H1 (cell line): ENCODE results near the gene EEF2. TPM values are rescaled to one million over a fixed set of nuclear protein-coding genes. Genes with fewer than 3 reads are reported as not detected.

Experiments used
- CTCF ChIA-PET: fragments of 300-600 bp; sonication (Branson Sonifier 250); formaldehyde crosslinking; loops from one replicate; lab custom pipeline; 2021; ENCODE audit not compliant: partially characterized antibody; lab: Charles Lee
- POLR2A ChIA-PET: fragments of 300-600 bp; sonication (Branson Sonifier 250); formaldehyde crosslinking; loops from one replicate; lab custom pipeline; 2021; ENCODE audit warnings: inconsistent platforms; ENCODE audit not compliant: partially characterized antibody; lab: Charles Lee
- DNase-seq, 2 experiments: peaks; one replicate each; pipeline versions ENCODE4 v3.0.0 to v3.0.0-alpha.2; 2010 to 2022; ENCODE audit warnings: low spot score in 2 of 2, low read depth in 1 of 2, mixed read lengths in 1 of 2
- FAIRE-seq: peaks from 2 replicates; lab custom pipeline; 2011; peaks lifted over from hg19 to GRCh38; lab: Jason Lieb, UNC
- H2AFZ ChIP-seq: 2 replicates; pipeline ENCODE4 v1.8.1; 2012; ENCODE audit warnings: low read length, inconsistent platforms
- H2AK5ac ChIP-seq: 2 replicates; pipeline ENCODE4 v1.6.1; 2013; ENCODE audit warnings: low read depth, low read length
- H2BK120ac ChIP-seq: replicated peaks from 2 replicates; pipeline ENCODE3; 2013; ENCODE audit warnings: low read depth, low read length, inconsistent platforms
- H2BK12ac ChIP-seq: 2 replicates; pipeline ENCODE4 v1.6.1; 2013; ENCODE audit warnings: low read depth, low read length
- H2BK15ac ChIP-seq: 2 replicates; pipeline ENCODE4 v1.6.1; 2013; ENCODE audit warnings: low read length
- H2BK20ac ChIP-seq: 2 replicates; pipeline ENCODE4 v1.6.1; 2013; ENCODE audit warnings: low read length
- H2BK5ac ChIP-seq: 2 replicates; pipeline ENCODE4 v1.6.1; 2013; ENCODE audit warnings: low read depth, low read length
- H3K14ac ChIP-seq: 2 replicates; pipeline ENCODE4 v1.6.1; 2013; ENCODE audit warnings: inconsistent platforms; ENCODE audit not compliant: insufficient read length
- H3K18ac ChIP-seq: 2 replicates; pipeline ENCODE4 v1.6.1; 2013; ENCODE audit warnings: low read length; ENCODE audit errors: extremely low read depth
- H3K23ac ChIP-seq: 2 replicates; pipeline ENCODE4 v1.6.1; 2013; ENCODE audit warnings: inconsistent platforms; ENCODE audit not compliant: insufficient read length
- H3K23me2 ChIP-seq: 2 replicates; pipeline ENCODE4 v1.6.1; 2013; ENCODE audit warnings: low read depth, low read length
- H3K27ac ChIP-seq: 2 replicates; pipeline ENCODE4 v1.6.1; 2011; ENCODE audit warnings: low read depth, low read length, inconsistent platforms
- H3K27me3 ChIP-seq, 4 experiments: replicated peaks in 1 of 4; 1 replicate in 1 of 4; 2 replicates in 3 of 4; pipeline versions ENCODE4 v1.6.1 to v1.8.1; 2011 to 2013; ENCODE audit warnings: low read length in 3 of 4, mild to moderate bottlenecking in 3 of 4, inconsistent platforms in 2 of 4, mixed read lengths in 2 of 4, moderate library complexity in 1 of 4; ENCODE audit not compliant: control insufficient read depth in 3 of 4, insufficient read depth in 3 of 4; ENCODE audit errors: extremely low read depth in 1 of 4
- H3K36me3 ChIP-seq, 4 experiments: 2 replicates each; pipeline versions ENCODE4 v1.6.1 to v1.8.1; 2011 to 2013; ENCODE audit warnings: mild to moderate bottlenecking in 4 of 4, low read length in 3 of 4, moderate library complexity in 2 of 4, control low read depth in 1 of 4, inconsistent platforms in 1 of 4; ENCODE audit not compliant: insufficient read depth in 4 of 4, control insufficient read depth in 2 of 4
- H3K4ac ChIP-seq: replicated peaks from 2 replicates; pipeline ENCODE3; 2013; ENCODE audit warnings: low read length, low read depth, mixed read lengths, inconsistent platforms; ENCODE audit not compliant: insufficient read length
- H3K4me1 ChIP-seq, 4 experiments: replicated peaks in 1 of 4; 1 replicate in 1 of 4; 2 replicates in 3 of 4; pipeline versions ENCODE4 v1.6.1 to v1.8.1; 2011 to 2013; ENCODE audit warnings: low read length in 3 of 4, inconsistent platforms in 2 of 4, mixed read lengths in 1 of 4; ENCODE audit not compliant: insufficient read depth in 4 of 4, control insufficient read depth in 3 of 4
- H3K4me2 ChIP-seq, 2 experiments: 2 replicates each; pipeline versions ENCODE4 v1.6.1 to v1.8.1; 2011 to 2013; ENCODE audit warnings: low read depth in 2 of 2, low read length in 2 of 2, control low read depth in 1 of 2, inconsistent platforms in 1 of 2, mild to moderate bottlenecking in 1 of 2; ENCODE audit not compliant: insufficient read depth in 1 of 2
- H3K4me3 ChIP-seq, 4 experiments: fragments of 200-600, 300-600 bp in 1 of 4; sonication (generic), shearing (Covaris generic), sonication (Bioruptor Twin) in 1 of 4; 2 replicates each; pipeline versions ENCODE4 v1.5.1 to v1.8.1; 2011 to 2016; ENCODE audit warnings: low read length in 4 of 4, low read depth in 3 of 4, control low read depth in 2 of 4, inconsistent platforms in 2 of 4, mild to moderate bottlenecking in 2 of 4, mixed read lengths in 1 of 4, moderate library complexity in 1 of 4; ENCODE audit not compliant: insufficient read depth in 2 of 4; ENCODE audit errors: extremely low read depth in 1 of 4
- H3K56ac ChIP-seq: replicated peaks from 2 replicates; pipeline ENCODE3; 2013; ENCODE audit warnings: low read depth, mild to moderate bottlenecking, mixed read lengths, low read length, inconsistent platforms; ENCODE audit not compliant: insufficient read length
- H3K79me1 ChIP-seq: 2 replicates; pipeline ENCODE4 v1.6.1; 2013; ENCODE audit warnings: low read depth, low read length, control low read depth
- H3K79me2 ChIP-seq, 2 experiments: 2 replicates each; pipeline versions ENCODE4 v1.6.1 to v1.8.1; 2012 to 2013; ENCODE audit warnings: low read length in 2 of 2, mild to moderate bottlenecking in 2 of 2, inconsistent platforms in 1 of 2; ENCODE audit not compliant: insufficient read depth in 2 of 2, control insufficient read depth in 1 of 2
- H3K9ac ChIP-seq, 4 experiments: replicated peaks in 1 of 4; 1 replicate in 1 of 4; 2 replicates in 3 of 4; pipeline versions ENCODE4 v1.6.1 to v1.8.1; 2011 to 2013; ENCODE audit warnings: low read depth in 3 of 4, low read length in 3 of 4, control low read depth in 2 of 4, mild to moderate bottlenecking in 2 of 4, moderate library complexity in 2 of 4, inconsistent platforms in 1 of 4; ENCODE audit errors: extremely low read depth in 1 of 4
- H3K9me3 ChIP-seq, 2 experiments: 2 replicates each; pipeline versions ENCODE4 v1.6.1 to v1.8.1; 2012 to 2013; ENCODE audit warnings: mild to moderate bottlenecking in 2 of 2, moderate library complexity in 2 of 2, control low read depth in 1 of 2, inconsistent platforms in 1 of 2, low read depth in 1 of 2, low read length in 1 of 2, mixed read lengths in 1 of 2; ENCODE audit not compliant: insufficient read depth in 2 of 2
- H4K20me1 ChIP-seq, 2 experiments: replicated peaks in 1 of 2; 2 replicates each; pipeline versions ENCODE3 to v1.8.1; 2011 to 2013; ENCODE audit warnings: inconsistent platforms in 2 of 2, low read length in 2 of 2, mild to moderate bottlenecking in 1 of 2; ENCODE audit not compliant: insufficient read depth in 2 of 2, control insufficient read depth in 1 of 2
- H4K5ac ChIP-seq: 2 replicates; pipeline ENCODE4 v1.6.1; 2013; ENCODE audit warnings: low read length, low read depth, mixed read lengths, inconsistent platforms; ENCODE audit not compliant: insufficient read length
- H4K8ac ChIP-seq: 2 replicates; pipeline ENCODE4 v1.8.0; 2013; ENCODE audit warnings: mild to moderate bottlenecking, moderate library complexity, low read length, inconsistent platforms; ENCODE audit not compliant: insufficient read depth; ENCODE audit errors: extremely low read depth
- H4K91ac ChIP-seq: replicated peaks from 2 replicates; pipeline ENCODE3; 2013; ENCODE audit warnings: low read length, mixed read lengths, inconsistent platforms; ENCODE audit not compliant: insufficient read length
- BACH1 ChIP-seq: IDR thresholded peaks from 2 replicates; pipeline ENCODE4 v1.6.1; 2012; ENCODE audit warnings: low read length, improper control_type of control experiment
- CTBP2 ChIP-seq: IDR thresholded peaks from 2 replicates; pipeline ENCODE4 v1.7.0; 2011; ENCODE audit warnings: borderline replicate concordance, mild to moderate bottlenecking, moderate library complexity, mixed read lengths, low read length; ENCODE audit not compliant: insufficient read depth, insufficient read length
- EP300 ChIP-seq, 2 experiments: IDR thresholded peaks; 1 replicate in 1 of 2; 2 replicates in 1 of 2; pipeline ENCODE4 v1.6.1; 2011 to 2012; ENCODE audit warnings: low read depth in 2 of 2, low read length in 2 of 2, mild to moderate bottlenecking in 2 of 2, borderline replicate concordance in 1 of 2, inconsistent platforms in 1 of 2, moderate library complexity in 1 of 2
- EZH2 ChIP-seq: fragments of 200-600 bp; sonication (generic); IDR thresholded peaks from 2 replicates; pipeline ENCODE4 v1.7.1; 2012; ENCODE audit warnings: low read depth, mild to moderate bottlenecking, moderate library complexity, low read length, inconsistent platforms; ENCODE audit not compliant: severe bottlenecking
- GABPA ChIP-seq: IDR thresholded peaks from 2 replicates; pipeline ENCODE4 v1.6.1; 2011; ENCODE audit warnings: mild to moderate bottlenecking, low read length, moderate library complexity, borderline replicate concordance; ENCODE audit not compliant: insufficient read depth
- MAFK ChIP-seq: IDR thresholded peaks from 2 replicates; pipeline ENCODE4 v1.6.1; 2012; ENCODE audit warnings: low read depth, mild to moderate bottlenecking, improper control_type of control experiment, low read length
- PHF8 ChIP-seq: fragments of 200-600 bp; sonication (generic); conservative IDR thresholded peaks from 2 replicates; pipeline ENCODE4 v1.7.1; 2012; ENCODE audit warnings: low read depth, mild to moderate bottlenecking, inconsistent platforms, low read length, moderate library complexity
- RAD21 ChIP-seq, 2 experiments: IDR thresholded peaks in 1 of 2; conservative IDR thresholded peaks in 1 of 2; 2 replicates each; pipeline ENCODE4 v1.6.1; 2011; ENCODE audit warnings: low read depth in 2 of 2, low read length in 2 of 2, improper control_type of control experiment in 1 of 2, inconsistent platforms in 1 of 2, mild to moderate bottlenecking in 1 of 2, moderate library complexity in 1 of 2
- RBBP5 ChIP-seq: IDR thresholded peaks from 2 replicates; pipeline ENCODE4 v1.7.1; 2012; ENCODE audit warnings: low read depth, mild to moderate bottlenecking, inconsistent platforms, low read length, moderate library complexity, borderline replicate concordance
- SIN3A ChIP-seq, 2 experiments: IDR thresholded peaks in 1 of 2; conservative IDR thresholded peaks in 1 of 2; 2 replicates each; pipeline ENCODE4 v1.6.1; 2011 to 2012; ENCODE audit warnings: low read length in 2 of 2, improper control_type of control experiment in 1 of 2, low read depth in 1 of 2, mild to moderate bottlenecking in 1 of 2
- TEAD4 ChIP-seq: IDR thresholded peaks from 2 replicates; pipeline ENCODE4 v1.6.1; 2012; ENCODE audit warnings: low read depth, low read length, inconsistent platforms, mixed read lengths
- ZNF274 ChIP-seq: IDR thresholded peaks from 2 replicates; pipeline ENCODE4 v1.7.0; 2012; ENCODE audit warnings: low read length, borderline replicate concordance; ENCODE audit errors: extremely low read depth
- WGBS, 2 experiments: shearing (Covaris generic) in 1 of 2; methylation state at CpG; one replicate each; pipeline versions ENCODE4 v1.1.6 to v1.1.7; 2013 to 2015; ENCODE audit warnings: low lambda C conversion rate in 2 of 2, mixed read lengths in 2 of 2, inconsistent platforms in 1 of 2, low coverage in 1 of 2, missing lambda C conversion rate in 1 of 2; ENCODE audit not compliant: insufficient replicate concordance in 2 of 2, insufficient coverage in 1 of 2, insufficient read length in 1 of 2; ENCODE audit errors: extremely low coverage in 1 of 2, missing lambda C conversion rate in 1 of 2; 5-methylcytosine and 5-hydroxymethylcytosine counted together
- polyA plus RNA-seq, 7 experiments: library from polyadenylated mRNA; depleted of rRNA in 3 of 7; stranded (reverse) in 5 of 7; unstranded in 2 of 7; fragments of >200 nt in 5 of 7; fragments of 200-250 nt in 2 of 7; gene quantifications; 1 replicate in 5 of 7; 2 replicates in 1 of 7; 4 replicates in 1 of 7; pipeline versions ENCODE4 v1.2.1 to v1.2.3, GENCODE V29; 2011 to 2013; ENCODE audit warnings: missing spikeins in 2 of 7, mixed read lengths in 2 of 7
- total RNA-seq: library from RNA; stranded (reverse); fragmentation: NEBNext Ultra II Directional; extraction: Animal tissue kit (Norgen Biotek cat#: 25700); gene quantifications from 2 replicates; pipeline ENCODE4 v1.2.1, GENCODE V29; 2021

The EEF2 gene
- total and polyA plus RNA-seq, 2 of the 8 experiments (the other 6 are each of a cell fraction or from before 2014, with no cell fraction given), result 1,554 to 3,380 TPM

DNA sequence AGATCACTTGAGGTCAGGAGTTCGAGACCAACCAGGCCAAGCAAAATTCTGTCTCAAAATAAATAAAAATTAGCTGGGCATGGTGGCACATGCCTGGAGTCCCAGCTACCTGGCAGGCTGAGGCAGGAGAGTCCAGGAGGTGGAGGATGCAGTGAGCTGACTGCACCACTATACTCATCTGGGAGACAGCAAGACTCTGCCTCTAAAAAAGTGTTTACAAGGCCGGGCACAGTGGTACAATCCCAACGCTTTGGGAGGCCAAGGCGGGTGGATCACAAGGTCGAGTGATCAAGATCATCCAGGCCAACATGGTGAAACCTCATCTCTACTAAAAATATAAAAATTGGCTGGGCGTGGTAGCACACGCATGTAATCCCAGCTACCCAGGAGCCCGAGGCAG is 10.1 kb downstream of the EEF2 start:
- Histone ChIP-seq H3K18ac (no peak overlapping the region), H3K23ac (no peak overlapping the region), H3K4me1 (no peaks in the 10 kb centered on the region; a peak in 3 of 7 replicates), H3K27ac (no peak overlapping the region; the same call in 1 of the 2 replicates), H4K8ac (no peak overlapping the region), H3K14ac (no peak overlapping the region), H3K4me3 (no peak overlapping the region), H3K23me2 (peaks cover 4% of the 10 kb centered on the region; the same call in 1 of the 2 replicates), H2BK20ac (no peak overlapping the region), H2AFZ (no peak overlapping the region), H3K79me1 (peaks cover 7% of the 10 kb centered on the region; the same call in 1 of the 2 replicates), H4K20me1 (peaks cover 41 to 43% of the 10 kb centered on the region in 2 experiments), H3K4me2 (no peak overlapping the region), H2BK120ac (no peak overlapping the region), H3K27me3 (no peaks in the 10 kb centered on the region), H3K9ac (no peak overlapping the region), H4K5ac (no peak overlapping the region), H3K36me3 (peaks cover 42 to 53% (median 50%) of the 10 kb centered on the region in 4 experiments), H3K9me3 (no peaks in the 10 kb centered on the region), H3K79me2 (peaks cover 2 to 23% of the 10 kb centered on the region in 2 experiments; a peak in 3 of 4 replicates), H2BK5ac (no peak overlapping the region), H2BK15ac (no peak overlapping the region), H2BK12ac (no peak overlapping the region), H4K91ac (no peak overlapping the region), H3K4ac (no peak overlapping the region), H2AK5ac (no peak overlapping the region), H3K56ac (no peak overlapping the region)
- 96% methylated on average over 8 of the region's 8 CpGs; no CpG with 5 or more reads in 1 of the 2 experiments for WGBS, 2 experiments
- no peak for FAIRE-seq
- POLR2A ChIA-PET, result interaction anchor here (0.6 to 12.0 kb wide), 13 partner anchors 9 to 368 kb away, joined by 3 to 870 read pairs (median 3); partner anchors contain the start of genes DAPK3, EEF2 and NMRK2
- DNase-seq, result peak in 1 of 2 experiments; percentile 40
- CTCF ChIA-PET, result interaction anchor here (0.6 to 1.0 kb wide), 3 partner anchors 12 to 247 kb away, joined by 3 to 8 read pairs (median 3); no protein-coding TSS in a partner anchor
- TF ChIP-seq EZH2 (no peak), PHF8 (no peak), TEAD4 (no peak), CTBP2 (no peak), EP300 (IDR thresholded peaks at IDR 0.05; ENCODE audit: borderline replicate concordance in 1 of 2, low read depth in 2 of 2, low read length in 2 of 2) (no peak), RBBP5 (no peak), GABPA (no peak), BACH1 (no peak), SIN3A (conservative IDR thresholded peaks at IDR 0.05 in 1 of 2, IDR thresholded peaks at IDR 0.05 in 1 of 2; ENCODE audit: low read depth in 1 of 2, low read length in 2 of 2) (no peak), RAD21 (IDR thresholded peaks at IDR 0.05 in 1 of 2, conservative IDR thresholded peaks at IDR 0.05 in 1 of 2; ENCODE audit: low read depth in 2 of 2, low read length in 2 of 2) (no peak), ZNF274 (no peak), MAFK (no peak)
